GM23248 (cell line): Measurements from ENCODE around the gene TMEM63C.
"Not testable (repeated sequence)": the region's sequence is repeated elsewhere in the genome, so short reads cannot be mapped to it uniquely, and the experiment has no call there.

Experiments
- EZH2 ChIP-seq: fragments of 200-600 bp; sonication (generic); IDR thresholded peaks from 2 replicates; pipeline ENCODE4 v1.6.1; 2018; ENCODE audit warnings: antibody characterized with exemption, mild to moderate bottlenecking; ENCODE audit not compliant: insufficient read depth, poor library complexity, severe bottlenecking
- EZH2phosphoT487 ChIP-seq: fragments of 200-600 bp; sonication (generic); IDR thresholded peaks from 2 replicates; pipeline ENCODE4 v1.6.1; 2018; ENCODE audit warnings: antibody characterized with exemption, moderate library complexity, mild to moderate bottlenecking, low read depth; ENCODE audit not compliant: insufficient read depth

DNA sequence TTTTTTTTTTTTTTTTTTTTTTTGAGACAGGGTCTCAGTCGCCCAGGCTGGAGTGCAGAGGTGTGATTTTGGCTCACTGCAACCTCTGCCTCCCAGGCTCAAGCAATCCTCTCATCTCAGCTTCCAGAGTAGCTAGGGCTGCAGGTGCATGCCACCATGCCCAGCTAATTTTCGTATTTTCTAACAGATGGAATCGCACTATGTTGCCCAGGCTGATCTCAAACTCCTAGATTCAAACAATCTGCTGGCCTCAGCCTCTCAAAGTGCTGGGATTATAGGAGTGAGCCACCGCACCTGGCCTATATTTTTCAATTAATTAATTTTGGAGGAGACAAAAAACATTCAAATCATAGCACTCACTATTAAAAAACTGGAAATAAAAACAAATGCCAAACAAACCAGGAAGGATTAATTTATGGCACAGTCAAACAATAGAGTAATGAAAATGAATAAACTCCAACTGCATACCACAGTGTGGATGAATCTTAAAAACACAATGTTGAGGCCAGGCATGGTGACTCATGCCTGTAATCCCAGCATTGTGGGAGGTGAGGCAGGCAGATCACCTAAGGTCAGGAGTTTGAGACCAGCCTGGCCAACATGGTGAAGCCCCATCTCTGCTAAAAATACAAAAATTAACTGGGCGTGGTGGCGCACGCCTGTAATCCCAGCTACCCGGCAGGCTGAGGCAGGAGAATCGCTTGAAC is 7.5 kb upstream of the TMEM63C start:
- not testable (repeated sequence) for TF ChIP-seq EZH2, EZH2phosphoT487
